ENCODE data around the gene CLDN9. TPM values are rescaled to one million over a fixed set of nuclear protein-coding genes. Genes with fewer than 3 reads are reported as not detected.

The CLDN9 gene
- total RNA-seq, 1 donor from 2014 or later: 2.2 TPM

- Mint-ChIP-seq H3K27me3 (no peaks in the 10 kb centered on the region), H3K27ac (peak overlapping the region; percentile 97), H3K4me1 (ENCODE audit: low read depth) (peaks cover 63% of the 10 kb centered on the region), H3K9me3 (ENCODE audit: low read depth) (no peaks in the 10 kb centered on the region), H3K36me3 (ENCODE audit: insufficient read depth) (peaks cover 4% of the 10 kb centered on the region), H3K4me3 (ENCODE audit: low read depth) (peak overlapping the region; percentile 53)
- peak; percentile 91 for DNase-seq (ENCODE audit: low spot score, unreplicated experiment)
- TF ChIP-seq CTCF (IDR thresholded peaks at IDR 0.05; ENCODE audit: unreplicated experiment): no peak
Measured at GRCh38 chr16:3009568-3010390, 2.9 kb upstream of the CLDN9 start.

- Mint-ChIP-seq H3K36me3 (ENCODE audit: insufficient read depth) (peaks cover 8% of the 10 kb centered on the region), H3K9me3 (ENCODE audit: low read depth) (no peaks in the 10 kb centered on the region), H3K27me3 (no peaks in the 10 kb centered on the region), H3K4me1 (ENCODE audit: low read depth) (peaks cover 70% of the 10 kb centered on the region), H3K4me3 (ENCODE audit: low read depth) (no peak overlapping the region), H3K27ac (peak overlapping the region; percentile 97)
- no peak for TF ChIP-seq CTCF (IDR thresholded peaks at IDR 0.05; ENCODE audit: unreplicated experiment)
- no peak for DNase-seq (ENCODE audit: low spot score, unreplicated experiment)
Measured at GRCh38 chr16:3010510-3010909, 2.2 kb upstream of the CLDN9 start.

GRCh38 chr16:3012246-3012645 is 477 bp upstream of the CLDN9 start:
- Mint-ChIP-seq H3K4me1 (ENCODE audit: low read depth) (peaks cover 71% of the 10 kb centered on the region), H3K9me3 (ENCODE audit: low read depth) (no peaks in the 10 kb centered on the region), H3K27me3 (no peaks in the 10 kb centered on the region), H3K4me3 (ENCODE audit: low read depth) (peak overlapping the region; percentile 44), H3K27ac (peak overlapping the region; percentile 93), H3K36me3 (ENCODE audit: insufficient read depth) (peaks cover 12% of the 10 kb centered on the region)
- TF ChIP-seq CTCF (IDR thresholded peaks at IDR 0.05; ENCODE audit: unreplicated experiment): no peak
- DNase-seq (ENCODE audit: low spot score, unreplicated experiment): no peak

- H3K27ac Mint-ChIP-seq: peak overlapping the region; percentile 87
- H3K9me3 Mint-ChIP-seq (ENCODE audit: low read depth): no peaks in the 10 kb centered on the region
- H3K36me3 Mint-ChIP-seq (ENCODE audit: insufficient read depth): peaks cover 13% of the 10 kb centered on the region
- DNase-seq (ENCODE audit: low spot score, unreplicated experiment): no peak
- no peaks in the 10 kb centered on the region for H3K27me3 Mint-ChIP-seq
- peak overlapping the region; percentile 24 for H3K4me3 Mint-ChIP-seq (ENCODE audit: low read depth)
- no peak for TF ChIP-seq CTCF (IDR thresholded peaks at IDR 0.05; ENCODE audit: unreplicated experiment)
- peaks cover 61% of the 10 kb centered on the region for H3K4me1 Mint-ChIP-seq (ENCODE audit: low read depth)
Measured at GRCh38 chr16:3013491-3013951, 798 bp downstream of the CLDN9 start.

- H3K36me3 Mint-ChIP-seq (ENCODE audit: insufficient read depth): peaks cover 13% of the 10 kb centered on the region
- H3K27me3 Mint-ChIP-seq: no peaks in the 10 kb centered on the region
- TF ChIP-seq CTCF (IDR thresholded peaks at IDR 0.05; ENCODE audit: unreplicated experiment): no peak
- peak overlapping the region; percentile 97 for H3K27ac Mint-ChIP-seq
- no peaks in the 10 kb centered on the region for H3K9me3 Mint-ChIP-seq (ENCODE audit: low read depth)
- H3K4me1 Mint-ChIP-seq (ENCODE audit: low read depth): peaks cover 55% of the 10 kb centered on the region
- DNase-seq (ENCODE audit: low spot score, unreplicated experiment): no peak
- H3K4me3 Mint-ChIP-seq (ENCODE audit: low read depth): peak overlapping the region; percentile 93
Measured at GRCh38 chr16:3013998-3014690, 1.4 kb downstream of the CLDN9 start.
